Chondrocyte (in vitro differentiated cells): ENCODE measurements around the gene ARAF. TPM values are rescaled to one million over a fixed set of nuclear protein-coding genes. Genes with fewer than 3 reads are reported as not detected.
A peak's percentile ranks its signal among the peaks of the same experiment; 100 is the strongest.
"Not testable (repeated sequence)": the region's sequence is repeated elsewhere in the genome, so short reads cannot be mapped to it uniquely, and the experiment has no call there.

Experiments
- DNase-seq: peaks from one replicate; pipeline ENCODE4 v3.0.0; 2021; ENCODE audit warnings: mixed read lengths, low spot score
- H3K27ac Mint-ChIP-seq: one replicate; pipeline ENCODE4 v1.8.0; 2021; ENCODE audit warnings: mild to moderate bottlenecking, moderate library complexity, mixed read lengths; ENCODE audit not compliant: unreplicated experiment
- H3K27me3 Mint-ChIP-seq: 2 replicates; pipeline ENCODE4 v1.8.0; 2021; ENCODE audit warnings: low read depth, mixed read lengths
- H3K36me3 Mint-ChIP-seq: 2 replicates; pipeline ENCODE4 v1.8.0; 2021; ENCODE audit warnings: low read depth, mixed read lengths
- H3K4me1 Mint-ChIP-seq: 2 replicates; pipeline ENCODE4 v1.8.0; 2021; ENCODE audit warnings: low read depth, mild to moderate bottlenecking, mixed read lengths
- H3K4me3 Mint-ChIP-seq: one replicate; pipeline ENCODE4 v1.8.0; 2021; ENCODE audit warnings: mild to moderate bottlenecking, moderate library complexity, mixed read lengths; ENCODE audit not compliant: unreplicated experiment
- H3K9me3 Mint-ChIP-seq: 2 replicates; pipeline ENCODE4 v1.8.0; 2021; ENCODE audit warnings: low read depth, mixed read lengths
- CTCF ChIP-seq: fragments of 200-600 bp; sonication (generic); IDR thresholded peaks from 2 replicates; pipeline ENCODE4 v1.5.0; 2021; ENCODE audit warnings: antibody characterized with exemption, mild to moderate bottlenecking, moderate library complexity
- long read RNA-seq: library from polyadenylated mRNA; stranded (forward); transcript quantifications from one replicate; pipeline ENCODE4 v2.0.0, GENCODE V29; 2021
- total RNA-seq: library from RNA; stranded (reverse); gene quantifications from 3 replicates; pipeline ENCODE4 v1.2.1, GENCODE V29; 2021

The ARAF gene
- 53.6 to 67.8 TPM (median 61.9 TPM) in 3 replicates for total RNA-seq
- long read RNA-seq, transcript ARAF-203 (16 exons, 2,458 nt): major isoform, 79 of 111 reads
- long read RNA-seq, transcript ARAF-202 (6 exons, 1,271 nt): minor isoform, 6 of 111 reads
- long read RNA-seq, partial matches to known transcripts: 16 of 111 reads
- long read RNA-seq, other reads (novel, unspliced or antisense): 10 of 111 reads

- Mint-ChIP-seq H3K4me3 (peak within 1 kb of the TSS; percentile 80), H3K27me3 (no peaks in the 10 kb centered on the region), H3K4me1 (peaks cover 23% of the 10 kb centered on the region), H3K27ac (peak within 1 kb of the TSS; percentile 97), H3K36me3 (peaks cover 4% of the 10 kb centered on the region), H3K9me3 (peaks cover 8% of the 10 kb centered on the region)
- peak; percentile 97 for DNase-seq
- TF ChIP-seq CTCF: no peak
Measured at GRCh38 chrX:47560934-47561658, at the start of gene ARAF. TSS of gene ARAF (plus strand) at chrX:47561205. CDS start at chrX:47562968, 1,763 bp downstream.

- not testable (repeated sequence) for H3K36me3 Mint-ChIP-seq
Measured at GRCh38 chrX:47512383-47512782, 48.6 kb upstream of the ARAF start.

GRCh38 chrX:47513034-47513965, 47.7 kb upstream of the ARAF start:
- Mint-ChIP-seq H3K4me1 (peaks cover 15% of the 10 kb centered on the region), H3K4me3 (peak overlapping the region; percentile 74)
- H3K27ac Mint-ChIP-seq, H3K36me3 Mint-ChIP-seq, H3K9me3 Mint-ChIP-seq, DNase-seq, H3K27me3 Mint-ChIP-seq: not testable (repeated sequence)

More at GRCh38 chrX:47512383-47512782, 48.6 kb upstream of the ARAF start:
- Mint-ChIP-seq H3K4me1 (peaks cover 15% of the 10 kb centered on the region), H3K4me3 (peak overlapping the region; percentile 43)
- H3K27me3 Mint-ChIP-seq, H3K9me3 Mint-ChIP-seq, DNase-seq, H3K27ac Mint-ChIP-seq: not testable (repeated sequence)

GRCh38 chrX:47514533-47515235, 46.3 kb upstream of the ARAF start:
- peaks cover 15% of the 10 kb centered on the region for H3K4me1 Mint-ChIP-seq
- H3K4me3 Mint-ChIP-seq: no peak overlapping the region
- TF ChIP-seq CTCF: no peak
- DNase-seq: no peak
- H3K27me3 Mint-ChIP-seq: no peaks in the 10 kb centered on the region
- no peaks in the 10 kb centered on the region for H3K36me3 Mint-ChIP-seq
- no peak overlapping the region for H3K27ac Mint-ChIP-seq
- peaks cover 9% of the 10 kb centered on the region for H3K9me3 Mint-ChIP-seq

- TF ChIP-seq CTCF: no peak
- peaks cover 11% of the 10 kb centered on the region for H3K9me3 Mint-ChIP-seq
- no peaks in the 10 kb centered on the region for H3K27me3 Mint-ChIP-seq
- peaks cover 15% of the 10 kb centered on the region for H3K4me1 Mint-ChIP-seq
- no peak overlapping the region for H3K4me3 Mint-ChIP-seq
- H3K27ac Mint-ChIP-seq: peak overlapping the region; percentile 68
- no peaks in the 10 kb centered on the region for H3K36me3 Mint-ChIP-seq
- DNase-seq: no peak
Measured at GRCh38 chrX:47515941-47516665, 44.9 kb upstream of the ARAF start.
